Common myeloid progenitor, CD34-positive (primary cell): ENCODE data around the gene ELF1.

ENCODE experiments used
- CTCF ChIA-PET: fragments of 350-600 bp; sonication (Branson Sonifier 250); formaldehyde crosslinking; loops from one replicate; lab custom pipeline; 2021; ENCODE audit warnings: antibody characterized with exemption; lab: Charles Lee
- POLR2A ChIA-PET: fragments of 350-600 bp; sonication (Branson Sonifier 250); formaldehyde crosslinking; loops from one replicate; lab custom pipeline; 2021; ENCODE audit warnings: antibody characterized with exemption; lab: Charles Lee
- DNase-seq, 3 donors: peaks; one replicate each; pipeline versions ENCODE4 v3.0.0 to v3.0.0-alpha.2; 2013
- H3K27ac ChIP-seq, 2 experiments: 1 replicate in 1 of 2; 2 replicates in 1 of 2; pipeline ENCODE4 v1.7.0; 2013; ENCODE audit warnings: inconsistent platforms in 2 of 2, low read length in 2 of 2, mild to moderate bottlenecking in 2 of 2, low read depth in 1 of 2, moderate library complexity in 1 of 2; ENCODE audit not compliant: severe bottlenecking in 2 of 2, insufficient read depth in 1 of 2, poor library complexity in 1 of 2
- H3K27me3 ChIP-seq, 5 experiments: replicated peaks in 2 of 5; 1 replicate in 3 of 5; 2 replicates in 2 of 5; pipeline versions ENCODE4 v1.6.1 to v1.7.0; 2013; ENCODE audit warnings: low read length in 4 of 5, mild to moderate bottlenecking in 2 of 5, moderate library complexity in 2 of 5, inconsistent platforms in 1 of 5; ENCODE audit not compliant: insufficient read depth in 5 of 5, control insufficient read depth in 4 of 5
- H3K36me3 ChIP-seq, 4 experiments: 1 replicate in 2 of 4; 2 replicates in 2 of 4; pipeline versions ENCODE4 v1.6.1 to v1.7.0; 2013; ENCODE audit warnings: low read length in 3 of 4, control low read depth in 1 of 4, mild to moderate bottlenecking in 1 of 4; ENCODE audit not compliant: control insufficient read depth in 4 of 4, insufficient read depth in 4 of 4
- H3K4me1 ChIP-seq, 4 experiments: 1 replicate in 3 of 4; 2 replicates in 1 of 4; pipeline versions ENCODE4 v1.6.1 to v1.7.1; 2013; ENCODE audit warnings: low read length in 3 of 4, mild to moderate bottlenecking in 3 of 4, control low read depth in 1 of 4, inconsistent platforms in 1 of 4, moderate library complexity in 1 of 4; ENCODE audit not compliant: control insufficient read depth in 4 of 4, insufficient read depth in 4 of 4; ENCODE audit errors: control extremely low read depth in 1 of 4
- H3K4me3 ChIP-seq, 7 experiments: 1 replicate in 4 of 7; 2 replicates in 3 of 7; pipeline versions ENCODE4 v1.5.1 to v1.7.0; 2013; ENCODE audit warnings: mild to moderate bottlenecking in 7 of 7, low read length in 6 of 7, moderate library complexity in 6 of 7, inconsistent platforms in 2 of 7, low read depth in 2 of 7, control low read depth in 1 of 7; ENCODE audit not compliant: insufficient read depth in 4 of 7, control insufficient read depth in 1 of 7; ENCODE audit errors: extremely low read depth in 1 of 7
- H3K9me3 ChIP-seq, 5 experiments: 1 replicate in 4 of 5; 2 replicates in 1 of 5; pipeline versions ENCODE4 v1.6.1 to v1.7.1; 2013; ENCODE audit warnings: low read length in 4 of 5, mild to moderate bottlenecking in 2 of 5, inconsistent platforms in 1 of 5, low read depth in 1 of 5, moderate library complexity in 1 of 5; ENCODE audit not compliant: control insufficient read depth in 4 of 5, insufficient read depth in 2 of 5; ENCODE audit errors: control extremely low read depth in 1 of 5
- WGBS: methylation state at CpG from one replicate; pipeline ENCODE4 v1.1.5; 2013; ENCODE audit not compliant: insufficient coverage; 5-methylcytosine and 5-hydroxymethylcytosine counted together

ELF1 gene

GRCh38 chr13:41060082-41060723 is 41.1 kb upstream of the ELF1 start:
- ChIA-PET POLR2A (interaction anchor here (0.6 to 2.0 kb wide), 5 partner anchors 12 to 99 kb away, joined by 3 to 4 read pairs (median 3); partner anchors contain the start of gene ELF1), CTCF (interaction anchor here (0.7 to 4.2 kb wide), 21 partner anchors 10 to 1934 kb away, joined by 3 to 12 read pairs (median 4); no protein-coding TSS in a partner anchor)
- peaks cover 0 to 4% (median 2%) of the 10 kb centered on the region in 4 experiments for H3K36me3 ChIP-seq
- peaks cover 27 to 54% (median 39%) of the 10 kb centered on the region in 4 experiments for H3K4me1 ChIP-seq
- peak overlapping the region; percentile 88 to 99 (median 94) for H3K4me3 ChIP-seq
- no peaks in the 10 kb centered on the region for H3K9me3 ChIP-seq
- no peaks in the 10 kb centered on the region for H3K27me3 ChIP-seq
- WGBS, result 0% methylated on average over 36 of the region's 57 CpGs
- peak; percentile 86 to 90 (median 89) for DNase-seq
- H3K27ac ChIP-seq, result peak overlapping the region; percentile 79 to 94

DNA sequence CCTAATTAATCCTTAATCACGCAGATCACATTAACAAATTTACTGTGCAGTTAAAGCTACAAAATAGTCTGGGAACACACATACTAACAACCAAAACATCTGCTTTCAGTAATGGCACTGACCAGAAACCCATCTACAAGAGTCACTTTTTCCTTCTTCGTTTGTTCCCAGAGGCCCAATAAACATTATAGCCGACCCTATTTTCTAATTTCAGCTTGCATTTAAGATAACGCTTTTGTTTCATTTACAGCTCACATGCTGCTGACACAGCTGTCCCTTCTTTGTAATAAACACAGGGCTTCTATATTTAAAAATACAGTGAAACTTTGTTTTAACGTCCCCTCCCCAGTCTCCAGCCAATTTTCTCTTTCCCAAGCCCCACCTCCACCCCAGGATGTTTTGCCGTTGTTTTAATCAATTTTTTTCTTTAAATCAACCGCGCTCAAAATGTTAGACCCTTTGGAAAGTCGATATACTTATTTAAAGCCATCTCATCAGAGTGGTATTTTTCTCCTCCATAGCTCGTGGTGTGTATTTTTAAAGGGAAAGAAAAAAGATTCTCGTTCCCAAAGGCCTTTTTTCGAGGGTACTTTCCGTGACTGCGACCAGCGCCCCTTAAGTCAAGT is 40.5 kb upstream of the ELF1 start:
- Histone ChIP-seq H3K27ac (peak overlapping the region; percentile 79 to 94), H3K4me1 (peaks cover 30 to 61% (median 44%) of the 10 kb centered on the region in 4 experiments), H3K4me3 (peak overlapping the region; percentile 88 to 99 (median 94)), H3K9me3 (no peaks in the 10 kb centered on the region), H3K27me3 (no peaks in the 10 kb centered on the region), H3K36me3 (no peaks in the 10 kb centered on the region)
- 6% methylated on average over 11 of the region's 15 CpGs for WGBS
- POLR2A ChIA-PET, result interaction anchor here (0.6 to 2.0 kb wide), 4 partner anchors 41 to 98 kb away, joined by 3 to 4 read pairs (median 3); no protein-coding TSS in a partner anchor
- CTCF ChIA-PET, result interaction anchor here (0.7 to 4.2 kb wide), 16 partner anchors 9 to 1934 kb away, joined by 3 to 12 read pairs (median 4); no protein-coding TSS in a partner anchor
- peak in 1 of 3 donors; percentile 35 for DNase-seq

DNA sequence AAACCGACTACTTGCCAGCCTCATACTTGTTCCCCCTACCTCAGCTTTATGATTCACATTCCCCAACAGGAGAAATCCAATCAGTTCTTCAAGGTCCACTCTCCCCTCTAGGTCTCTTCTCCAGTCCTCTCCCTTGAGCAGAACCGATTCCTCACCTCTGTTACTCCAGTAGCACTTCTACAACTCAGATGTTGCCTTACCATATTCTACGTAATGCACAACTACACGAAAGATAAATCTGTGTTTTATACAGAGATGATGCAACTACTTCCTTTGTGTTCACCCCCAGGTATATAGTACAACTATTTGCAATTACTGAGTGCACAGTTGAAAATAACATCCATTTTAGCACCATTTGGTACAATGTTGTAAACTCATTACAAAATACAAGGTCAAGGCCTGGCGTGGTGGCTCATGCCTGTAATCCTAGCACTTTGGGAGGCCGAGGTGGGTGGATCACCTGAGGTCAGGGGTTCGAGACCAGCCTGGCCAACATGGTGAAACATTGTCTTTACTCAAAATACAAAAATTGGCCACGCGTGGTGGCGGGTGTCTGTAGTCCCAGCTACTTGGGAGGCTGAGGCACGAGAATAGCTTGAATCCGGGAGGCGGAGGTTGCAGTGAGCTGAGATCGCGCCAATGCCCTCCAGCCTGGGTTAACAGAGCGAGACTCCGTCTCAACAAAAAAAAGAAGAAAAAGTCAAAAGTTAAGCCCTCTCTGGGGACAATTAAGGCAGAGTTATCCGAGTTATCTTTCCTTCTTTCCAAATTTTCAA is 39.4 kb upstream of the ELF1 start:
- H3K27ac ChIP-seq, result peak overlapping the region; percentile 79 to 94
- CTCF ChIA-PET, result interaction anchor here (1.1 to 4.2 kb wide), 10 partner anchors 9 to 84 kb away, joined by 3 to 12 read pairs (median 4); partner anchors contain the start of gene ELF1
- H3K9me3 ChIP-seq, result no peaks in the 10 kb centered on the region
- WGBS, result 94% methylated on average over 12 of the region's 18 CpGs
- H3K4me3 ChIP-seq, result peak overlapping the region in 4 of 7 experiments; percentile 88 to 97 (median 96)
- DNase-seq, result no peak
- H3K27me3 ChIP-seq, result no peaks in the 10 kb centered on the region
- peaks cover 33 to 69% (median 53%) of the 10 kb centered on the region in 4 experiments for H3K4me1 ChIP-seq
- no peaks in the 10 kb centered on the region for H3K36me3 ChIP-seq
- POLR2A ChIA-PET, result interaction anchor here (0.7 kb wide), 1 partner anchor 65 kb away, joined by 3 read pairs; no protein-coding TSS in a partner anchor

DNA sequence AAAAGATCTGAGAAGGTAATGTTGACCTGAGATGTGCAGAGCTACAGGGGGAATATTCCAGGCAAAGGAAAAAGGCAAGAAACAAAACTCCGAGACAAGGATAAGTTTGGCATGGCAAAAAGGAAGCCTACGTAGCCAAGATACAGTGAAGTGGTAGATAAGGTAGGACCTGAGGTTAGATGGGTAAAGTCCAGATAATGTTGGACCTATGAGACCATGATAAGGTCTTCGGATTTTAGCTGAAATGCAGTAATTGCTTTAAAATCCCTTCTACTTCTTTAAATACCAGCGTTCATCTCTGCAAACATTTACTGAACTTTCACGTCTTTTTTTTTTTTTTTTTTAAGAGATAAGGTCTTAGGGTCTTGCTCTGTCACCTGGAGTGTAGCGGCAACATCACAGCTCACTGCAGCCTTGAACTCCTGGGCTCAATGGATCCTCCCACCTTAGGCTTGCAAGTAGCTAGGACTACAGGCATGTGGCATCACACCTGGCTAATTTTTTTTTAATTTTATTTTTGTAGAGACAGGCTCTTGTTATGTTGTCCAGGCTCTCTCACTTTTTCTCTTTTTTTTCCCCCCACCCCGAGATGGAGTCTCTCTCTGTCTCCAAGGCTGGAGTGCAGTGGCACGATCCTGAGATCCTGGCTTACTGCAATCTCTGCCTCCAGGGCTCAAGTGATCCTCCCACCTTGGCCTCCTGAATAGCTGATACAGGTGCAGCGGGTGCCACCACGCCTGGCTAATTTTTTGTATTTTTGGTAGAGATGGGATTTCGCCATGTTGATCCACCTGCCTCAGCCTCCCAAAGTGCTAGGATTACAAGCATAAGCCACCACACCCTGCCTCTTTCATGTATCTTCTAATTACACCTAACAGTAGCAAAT is 38.0 kb upstream of the ELF1 start:
- Histone ChIP-seq H3K27ac (no peak overlapping the region), H3K9me3 (no peaks in the 10 kb centered on the region), H3K36me3 (no peaks in the 10 kb centered on the region), H3K4me1 (peaks cover 31 to 70% (median 50%) of the 10 kb centered on the region in 4 experiments), H3K4me3 (peak overlapping the region in 2 of 7 experiments; percentile 8 to 11), H3K27me3 (no peaks in the 10 kb centered on the region)
- POLR2A ChIA-PET, result no interaction called here
- DNase-seq, result no peak
- 91% methylated on average over 5 of the region's 11 CpGs for WGBS
- CTCF ChIA-PET, result interaction anchor here (0.9 to 4.2 kb wide), 10 partner anchors 9 to 84 kb away, joined by 3 to 12 read pairs (median 4); partner anchors contain the start of gene ELF1

GRCh38 chr13:41056194-41056593 is 37.1 kb upstream of the ELF1 start:
- DNase-seq, result no peak
- H3K36me3 ChIP-seq, result no peaks in the 10 kb centered on the region
- peaks cover 31 to 72% (median 50%) of the 10 kb centered on the region in 4 experiments for H3K4me1 ChIP-seq
- POLR2A ChIA-PET, result interaction anchor here (0.6 kb wide), 1 partner anchor 30 kb away, joined by 3 read pairs; no protein-coding TSS in a partner anchor
- H3K27me3 ChIP-seq, result no peaks in the 10 kb centered on the region
- no peak overlapping the region for H3K27ac ChIP-seq
- H3K9me3 ChIP-seq, result no peaks in the 10 kb centered on the region
- no peak overlapping the region for H3K4me3 ChIP-seq
- CTCF ChIA-PET, result interaction anchor here (0.9 to 2.8 kb wide), 7 partner anchors 11 to 52 kb away, joined by 3 to 11 read pairs (median 4); no protein-coding TSS in a partner anchor
